Fibroblast of lung (primary cell): ENCODE results near the gene ZNF600.
"Not testable (repeated sequence)": the region's sequence is repeated elsewhere in the genome, so short reads cannot be mapped to it uniquely, and the experiment has no call there.

Experiments used
- CTCF ChIP-seq, 2 donors: IDR thresholded peaks in 1 of 2; conservative IDR thresholded peaks in 1 of 2; 1 replicate in 1 of 2; 2 replicates in 1 of 2; pipeline ENCODE4 v1.5.1; 2011 to 2012; ENCODE audit warnings: low read length in 2 of 2, control low read depth in 1 of 2, inconsistent platforms in 1 of 2, low read depth in 1 of 2, mild to moderate bottlenecking in 1 of 2
- EZH2 ChIP-seq: IDR thresholded peaks from 2 replicates; pipeline ENCODE4 v1.5.1; 2012; ENCODE audit warnings: low read length, control low read depth, mild to moderate bottlenecking; ENCODE audit errors: missing control alignments

GRCh38 chr19:52723907-52724598 is 62.5 kb downstream of the ZNF600 start:
- not testable (repeated sequence) for TF ChIP-seq CTCF (conservative IDR thresholded peaks at IDR 0.05 in 1 of 2, IDR thresholded peaks at IDR 0.05 in 1 of 2; ENCODE audit: low read depth in 1 of 2, low read length in 2 of 2); EZH2
